WI38 (cell line): Measurements from ENCODE around the gene KCNJ10.

Experiments
- H3K4me3 ChIP-seq: 2 replicates; pipeline ENCODE4 v1.5.1; 2011; ENCODE audit warnings: low read depth, mild to moderate bottlenecking, control low read depth, low read length
- TF ChIP-seq, protein P1 (sequence below): IDR thresholded peaks from 2 replicates; pipeline ENCODE4 v1.5.1; 2012; ENCODE audit warnings: low read depth, mild to moderate bottlenecking, control low read depth, low read length

KCNJ10 gene

GRCh38 chr1:159960721-159961381, 109.1 kb downstream of the KCNJ10 start:
- TF ChIP-seq, protein P1, sequence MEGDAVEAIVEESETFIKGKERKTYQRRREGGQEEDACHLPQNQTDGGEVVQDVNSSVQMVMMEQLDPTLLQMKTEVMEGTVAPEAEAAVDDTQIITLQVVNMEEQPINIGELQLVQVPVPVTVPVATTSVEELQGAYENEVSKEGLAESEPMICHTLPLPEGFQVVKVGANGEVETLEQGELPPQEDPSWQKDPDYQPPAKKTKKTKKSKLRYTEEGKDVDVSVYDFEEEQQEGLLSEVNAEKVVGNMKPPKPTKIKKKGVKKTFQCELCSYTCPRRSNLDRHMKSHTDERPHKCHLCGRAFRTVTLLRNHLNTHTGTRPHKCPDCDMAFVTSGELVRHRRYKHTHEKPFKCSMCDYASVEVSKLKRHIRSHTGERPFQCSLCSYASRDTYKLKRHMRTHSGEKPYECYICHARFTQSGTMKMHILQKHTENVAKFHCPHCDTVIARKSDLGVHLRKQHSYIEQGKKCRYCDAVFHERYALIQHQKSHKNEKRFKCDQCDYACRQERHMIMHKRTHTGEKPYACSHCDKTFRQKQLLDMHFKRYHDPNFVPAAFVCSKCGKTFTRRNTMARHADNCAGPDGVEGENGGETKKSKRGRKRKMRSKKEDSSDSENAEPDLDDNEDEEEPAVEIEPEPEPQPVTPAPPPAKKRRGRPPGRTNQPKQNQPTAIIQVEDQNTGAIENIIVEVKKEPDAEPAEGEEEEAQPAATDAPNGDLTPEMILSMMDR, result no peak
- H3K4me3 ChIP-seq, result no peak overlapping the region

GRCh38 chr1:159959451-159959850, 110.5 kb downstream of the KCNJ10 start:
- TF ChIP-seq, protein P1, result no peak
- H3K4me3 ChIP-seq, result no peak overlapping the region

- H3K4me3 ChIP-seq, result no peak overlapping the region
- TF ChIP-seq, protein P1, result no peak
These were observed 111.1 kb downstream of the KCNJ10 start for GRCh38 chr1:159958719-159959380.

GRCh38 chr1:159957824-159958268, 112.1 kb downstream of the KCNJ10 start:
- TF ChIP-seq, protein P1, result no peak
- no peak overlapping the region for H3K4me3 ChIP-seq

DNA sequence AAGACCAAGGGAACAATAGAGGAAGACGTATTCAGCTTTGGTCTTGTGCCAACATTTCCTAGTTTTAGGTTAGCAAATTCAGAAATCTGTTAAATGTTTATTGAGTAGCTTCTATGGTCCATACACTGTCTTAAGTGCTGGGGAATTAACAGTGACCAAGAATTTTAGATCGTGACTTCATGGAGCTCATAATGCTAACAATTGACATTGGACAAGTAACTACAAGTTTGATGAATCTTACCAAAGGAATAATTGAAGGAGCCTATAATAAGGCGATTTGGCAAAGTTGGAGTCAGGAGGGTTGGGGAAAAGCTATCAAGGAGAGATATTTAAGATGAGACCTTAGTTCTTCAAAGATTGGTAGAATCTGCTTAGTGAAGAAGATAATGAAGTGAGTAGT, 114.5 kb downstream of the KCNJ10 start:
- TF ChIP-seq, protein P1, result no peak
- no peak overlapping the region for H3K4me3 ChIP-seq

DNA sequence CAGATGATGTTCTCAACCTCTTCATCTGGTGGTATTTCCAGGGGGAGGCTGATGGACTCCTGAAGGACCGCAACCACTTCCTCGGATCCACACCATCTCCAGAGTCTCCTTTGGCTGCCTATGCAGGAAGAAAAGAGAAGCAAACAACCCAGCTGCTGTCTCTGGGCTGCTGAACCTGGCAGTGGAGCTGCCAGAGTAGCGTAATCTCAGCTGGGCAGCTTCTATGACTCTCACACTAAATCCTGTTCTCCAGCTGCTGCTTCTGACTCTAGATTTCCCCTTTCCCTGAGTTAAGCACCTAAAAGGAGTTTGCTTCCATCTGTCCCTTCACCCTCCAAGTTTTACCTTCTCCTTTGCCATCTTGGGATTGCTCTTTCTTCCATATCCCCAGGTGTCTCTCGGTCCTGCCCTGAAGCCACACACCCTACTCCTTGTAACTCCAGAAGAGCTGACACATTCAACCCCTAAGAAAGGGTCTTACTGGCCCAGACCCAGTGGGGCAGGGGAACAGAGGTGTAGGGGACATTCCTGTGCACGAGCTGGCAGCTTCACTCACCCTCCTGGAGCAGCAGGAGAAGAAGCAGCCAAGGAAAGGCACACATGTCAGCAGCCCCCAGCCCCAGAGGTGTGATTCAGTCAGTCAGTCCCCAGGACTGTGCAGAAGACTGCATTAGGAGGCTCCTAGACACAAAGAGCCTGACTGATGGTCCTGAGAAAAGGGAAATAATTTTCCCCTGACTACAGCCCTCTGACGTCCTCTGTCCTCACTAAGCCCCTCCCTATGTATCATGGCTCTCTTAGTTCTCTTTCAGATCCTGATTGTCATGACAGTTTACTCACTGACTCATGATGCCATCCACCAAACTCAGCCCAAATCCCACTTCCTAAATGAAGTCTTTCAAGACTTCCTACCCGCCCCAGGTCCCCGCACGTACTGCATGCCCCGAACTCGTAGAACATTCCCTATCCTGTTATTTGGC, 116.1 kb downstream of the KCNJ10 start, which contains the start of gene SLAMF9:
Gene SLAMF9 (minus strand): TSS at position 702 of the 980 bp plus-strand sequence. CDS start 100 bp downstream, at position 602.
- no peak within 1 kb of the TSS for H3K4me3 ChIP-seq
- TF ChIP-seq, protein P1, result no peak
